Thoracic aorta (tissue), 2 donors: Measurements from ENCODE around the gene POLR3GL. TPM values are rescaled to one million over a fixed set of nuclear protein-coding genes. Genes with fewer than 3 reads are reported as not detected.
A peak's percentile ranks its signal among the peaks of the same experiment; 100 is the strongest.

Experiments
- ATAC-seq: fragments of 150-250 bp; one replicate; pipeline ENCODE4 v1.8.0; 2017; ENCODE audit warnings: low read depth; ENCODE audit not compliant: insufficient number of reproducible peaks, low FRiP score
- DNase-seq: peaks from one replicate; pipeline ENCODE4 v3.0.0-alpha.2; 2020; ENCODE audit warnings: low spot score
- H3K27ac ChIP-seq, 2 donors: fragments of 200-600 bp; sonication (generic); 1 replicate in 1 of 2; 2 replicates in 1 of 2; pipeline ENCODE4 v1.5.1; 2016; ENCODE audit warnings: mild to moderate bottlenecking in 2 of 2, moderate library complexity in 2 of 2
- H3K27me3 ChIP-seq: fragments of 200-600 bp; sonication (generic); replicated peaks from 2 replicates; pipeline ENCODE4 v1.6.0; 2016; ENCODE audit warnings: mild to moderate bottlenecking; ENCODE audit not compliant: insufficient read depth
- H3K36me3 ChIP-seq: fragments of 200-600 bp; sonication (generic); one replicate; pipeline ENCODE4 v1.5.1; 2016
- H3K4me1 ChIP-seq, 2 donors: fragments of 200-600 bp; sonication (generic); 1 replicate in 1 of 2; 2 replicates in 1 of 2; pipeline versions ENCODE4 v1.5.1 to v1.6.0; 2016; ENCODE audit warnings: low read depth in 2 of 2, mild to moderate bottlenecking in 1 of 2; ENCODE audit not compliant: control insufficient read depth in 1 of 2
- H3K4me3 ChIP-seq: fragments of 200-600 bp; sonication (generic); 2 replicates; pipeline ENCODE4 v1.5.1; 2016; ENCODE audit warnings: mild to moderate bottlenecking
- H3K9me3 ChIP-seq: fragments of 200-600 bp; sonication (generic); 2 replicates; pipeline ENCODE4 v1.5.1; 2016
- CTCF ChIP-seq: fragments of 200-600 bp; sonication (generic); IDR thresholded peaks from one replicate; pipeline ENCODE4 v1.5.1; 2019; ENCODE audit warnings: antibody characterized with exemption
- total RNA-seq, 2 donors: library from RNA; depleted of rRNA; stranded (reverse); fragments of >200 nt; gene quantifications; one replicate each; pipeline versions ENCODE4 v1.1.0 to v1.2.3, GENCODE V29; 2016

Gene POLR3GL
- total RNA-seq, 2 donors from 2014 or later: 16.9 TPM

GRCh38 chr1:145962157-145963102 lies 2.1 kb upstream of the POLR3GL start:
- Histone ChIP-seq H3K9me3 (no peaks in the 10 kb centered on the region), H3K4me1 (peaks cover 23 to 45% of the 10 kb centered on the region in 2 donors), H3K36me3 (no peaks in the 10 kb centered on the region), H3K27ac (peak overlapping the region; percentile 88 to 93), H3K27me3 (no peaks in the 10 kb centered on the region), H3K4me3 (peak overlapping the region; percentile 92)
- no peak for DNase-seq
- TF ChIP-seq CTCF: no peak
- ATAC-seq: no peak

- TF ChIP-seq CTCF: no peak
- Histone ChIP-seq H3K27ac (peak overlapping the region; percentile 88 to 93), H3K27me3 (no peaks in the 10 kb centered on the region), H3K9me3 (no peaks in the 10 kb centered on the region), H3K4me3 (peak overlapping the region; percentile 92), H3K36me3 (no peaks in the 10 kb centered on the region), H3K4me1 (peaks cover 21 to 41% of the 10 kb centered on the region in 2 donors)
- ATAC-seq (no peak), DNase-seq (no peak)
Measured at GRCh38 chr1:145963265-145964019, 1.0 kb upstream of the POLR3GL start.

DNA sequence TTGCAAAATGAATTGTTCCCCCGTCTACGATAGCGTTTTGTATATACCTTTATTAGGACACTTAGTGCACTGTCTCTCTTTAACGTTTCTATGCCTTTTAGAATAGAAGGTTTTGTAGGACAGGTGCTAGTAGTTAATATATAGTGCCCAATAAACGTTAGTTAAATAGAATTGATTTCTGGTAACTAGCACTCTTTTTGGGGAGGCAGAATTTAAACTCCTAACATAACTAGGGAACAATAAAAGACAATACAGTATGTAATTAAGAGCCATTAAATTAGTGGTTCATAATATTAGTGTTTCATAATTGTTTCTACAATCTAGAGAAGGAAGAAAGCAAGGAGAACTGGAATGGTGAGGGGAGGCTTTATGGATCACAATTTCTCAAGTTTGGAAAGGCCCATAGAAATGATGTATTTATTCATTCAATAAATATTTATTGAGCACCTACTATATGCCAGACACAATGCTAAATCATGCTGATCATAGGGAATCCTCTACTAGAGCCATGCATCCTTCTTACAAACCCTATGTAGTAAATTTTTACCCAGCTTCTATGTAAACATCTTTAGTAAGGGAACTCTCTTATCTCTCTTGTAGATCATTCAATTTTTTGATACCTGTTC lies 742 bp downstream of the POLR3GL start:
- H3K27ac ChIP-seq: peak overlapping the region; percentile 88 to 93
- no peak for TF ChIP-seq CTCF
- H3K4me1 ChIP-seq: peaks cover 19 to 29% of the 10 kb centered on the region in 2 donors
- DNase-seq: no peak
- H3K9me3 ChIP-seq: no peaks in the 10 kb centered on the region
- no peak for ATAC-seq
- H3K27me3 ChIP-seq: no peaks in the 10 kb centered on the region
- no peaks in the 10 kb centered on the region for H3K36me3 ChIP-seq
- peak overlapping the region; percentile 92 for H3K4me3 ChIP-seq

- DNase-seq (no peak), ATAC-seq (no peak)
- H3K4me1 ChIP-seq: peaks cover 19 to 29% of the 10 kb centered on the region in 2 donors
- no peak overlapping the region for H3K4me3 ChIP-seq
- no peaks in the 10 kb centered on the region for H3K27me3 ChIP-seq
- TF ChIP-seq CTCF: no peak
- no peaks in the 10 kb centered on the region for H3K9me3 ChIP-seq
- no peak overlapping the region for H3K27ac ChIP-seq
- H3K36me3 ChIP-seq: no peaks in the 10 kb centered on the region
Measured at GRCh38 chr1:145967288-145967687, 2.8 kb downstream of the POLR3GL start.

GRCh38 chr1:145972580-145972979 lies 8.1 kb downstream of the POLR3GL start:
- no peak overlapping the region for H3K27ac ChIP-seq
- no peaks in the 10 kb centered on the region for H3K9me3 ChIP-seq
- H3K36me3 ChIP-seq: no peaks in the 10 kb centered on the region
- no peak for DNase-seq
- H3K27me3 ChIP-seq: no peaks in the 10 kb centered on the region
- peaks cover 3 to 6% of the 10 kb centered on the region in 2 donors for H3K4me1 ChIP-seq
- H3K4me3 ChIP-seq: no peak overlapping the region
- ATAC-seq: no peak
- TF ChIP-seq CTCF: no peak
